HUES48 (cell line): ENCODE data around the gene DLD.
"Not testable (repeated sequence)": the region's sequence is repeated elsewhere in the genome, so short reads cannot be mapped to it uniquely, and the experiment has no call there.

Source experiments
- H3K27ac ChIP-seq: one replicate; pipeline ENCODE4 v1.7.0; 2013; ENCODE audit warnings: low read depth, low read length, inconsistent platforms
- H3K27me3 ChIP-seq: 2 replicates; pipeline ENCODE4 v1.6.1; 2013; ENCODE audit warnings: mild to moderate bottlenecking, low read length; ENCODE audit not compliant: control insufficient read depth, insufficient read depth
- H3K36me3 ChIP-seq: 2 replicates; pipeline ENCODE4 v1.6.1; 2013; ENCODE audit warnings: low read length; ENCODE audit not compliant: control insufficient read depth, insufficient read depth
- H3K4me1 ChIP-seq: 2 replicates; pipeline ENCODE4 v1.6.1; 2013; ENCODE audit warnings: mild to moderate bottlenecking, low read length; ENCODE audit not compliant: control insufficient read depth, insufficient read depth
- H3K4me3 ChIP-seq: 2 replicates; pipeline ENCODE4 v1.5.1; 2013; ENCODE audit warnings: mild to moderate bottlenecking, low read depth, low read length
- H3K9ac ChIP-seq: 2 replicates; pipeline ENCODE4 v1.6.1; 2013; ENCODE audit warnings: mild to moderate bottlenecking, low read depth, low read length, moderate library complexity
- H3K9me3 ChIP-seq: 2 replicates; pipeline ENCODE4 v1.6.1; 2013; ENCODE audit warnings: low read length; ENCODE audit not compliant: control insufficient read depth, insufficient read depth

DLD gene

GRCh38 chr7:107946881-107947280 is 55.9 kb downstream of the DLD start:
- H3K9me3 ChIP-seq = no peaks in the 10 kb centered on the region
- H3K4me3 ChIP-seq = no peak overlapping the region
- H3K27me3 ChIP-seq = no peaks in the 10 kb centered on the region
- H3K4me1 ChIP-seq = peaks cover 6% of the 10 kb centered on the region
- H3K36me3 ChIP-seq = peaks cover 84% of the 10 kb centered on the region
- H3K9ac ChIP-seq = no peak overlapping the region
- H3K27ac ChIP-seq = no peak overlapping the region

- Histone ChIP-seq H3K9me3 (no peaks in the 10 kb centered on the region), H3K4me3 (no peak overlapping the region), H3K27me3 (no peaks in the 10 kb centered on the region), H3K36me3 (peaks cover 81% of the 10 kb centered on the region), H3K27ac (no peak overlapping the region), H3K4me1 (peaks cover 21% of the 10 kb centered on the region), H3K9ac (no peak overlapping the region)
Observed at GRCh38 chr7:107948645-107949442, 57.9 kb downstream of the DLD start.

GRCh38 chr7:107949443-107949935 is 58.5 kb downstream of the DLD start:
- peaks cover 21% of the 10 kb centered on the region for H3K4me1 ChIP-seq
- H3K27ac ChIP-seq = no peak overlapping the region
- H3K27me3 ChIP-seq = no peaks in the 10 kb centered on the region
- H3K9ac ChIP-seq = no peak overlapping the region
- no peaks in the 10 kb centered on the region for H3K9me3 ChIP-seq
- peaks cover 77% of the 10 kb centered on the region for H3K36me3 ChIP-seq
- no peak overlapping the region for H3K4me3 ChIP-seq

- Histone ChIP-seq H3K36me3 (peaks cover 71% of the 10 kb centered on the region), H3K27ac (no peak overlapping the region), H3K9me3 (no peaks in the 10 kb centered on the region), H3K9ac (no peak overlapping the region), H3K4me1 (peaks cover 21% of the 10 kb centered on the region), H3K27me3 (no peaks in the 10 kb centered on the region), H3K4me3 (no peak overlapping the region)
Observed at GRCh38 chr7:107951172-107951787, 60.3 kb downstream of the DLD start.

- Histone ChIP-seq H3K4me1 (peaks cover 21% of the 10 kb centered on the region), H3K9ac (no peak overlapping the region), H3K27me3 (no peaks in the 10 kb centered on the region), H3K36me3 (peaks cover 71% of the 10 kb centered on the region), H3K9me3 (no peaks in the 10 kb centered on the region), H3K4me3 (no peak overlapping the region), H3K27ac (peak overlapping the region; percentile 63)
Observed at GRCh38 chr7:107951896-107952295, 60.9 kb downstream of the DLD start.

GRCh38 chr7:107953265-107953923 is 62.4 kb downstream of the DLD start:
- peak overlapping the region; percentile 66 for H3K27ac ChIP-seq
- peaks cover 21% of the 10 kb centered on the region for H3K4me1 ChIP-seq
- H3K36me3 ChIP-seq = peaks cover 80% of the 10 kb centered on the region

GRCh38 chr7:107953924-107954303 is 62.9 kb downstream of the DLD start:
- H3K27me3 ChIP-seq = no peaks in the 10 kb centered on the region
- H3K9me3 ChIP-seq = no peaks in the 10 kb centered on the region
- H3K4me3 ChIP-seq = no peak overlapping the region
- H3K9ac ChIP-seq = no peak overlapping the region
- no peak overlapping the region for H3K27ac ChIP-seq
- H3K36me3 ChIP-seq = peaks cover 80% of the 10 kb centered on the region
- H3K4me1 ChIP-seq = peaks cover 24% of the 10 kb centered on the region

More at GRCh38 chr7:107953265-107953923, 62.4 kb downstream of the DLD start:
- H3K27me3 ChIP-seq = no peaks in the 10 kb centered on the region
- H3K9ac ChIP-seq = no peak overlapping the region
- no peaks in the 10 kb centered on the region for H3K9me3 ChIP-seq
- H3K4me3 ChIP-seq = no peak overlapping the region

- H3K9me3 ChIP-seq = no peaks in the 10 kb centered on the region
- no peak overlapping the region for H3K27ac ChIP-seq
- H3K27me3 ChIP-seq = no peaks in the 10 kb centered on the region
- H3K36me3 ChIP-seq = peaks cover 82% of the 10 kb centered on the region
- no peak overlapping the region for H3K4me3 ChIP-seq
- no peak overlapping the region for H3K9ac ChIP-seq
- H3K4me1 ChIP-seq = peaks cover 39% of the 10 kb centered on the region
Observed at GRCh38 chr7:107955394-107955793, 64.4 kb downstream of the DLD start.

GRCh38 chr7:107956950-107957349 is 66.0 kb downstream of the DLD start:
- H3K4me1 ChIP-seq = peaks cover 34% of the 10 kb centered on the region
- H3K27me3 ChIP-seq, H3K9ac ChIP-seq, H3K9me3 ChIP-seq, H3K27ac ChIP-seq, H3K4me3 ChIP-seq: not testable (repeated sequence)
- peaks cover 83% of the 10 kb centered on the region for H3K36me3 ChIP-seq

- peaks cover 29% of the 10 kb centered on the region for H3K4me1 ChIP-seq
- no peak overlapping the region for H3K4me3 ChIP-seq
- H3K9ac ChIP-seq = no peak overlapping the region
- no peaks in the 10 kb centered on the region for H3K27me3 ChIP-seq
- no peaks in the 10 kb centered on the region for H3K9me3 ChIP-seq
- H3K36me3 ChIP-seq = peaks cover 81% of the 10 kb centered on the region
- no peak overlapping the region for H3K27ac ChIP-seq
Observed at GRCh38 chr7:107957436-107957835, 66.5 kb downstream of the DLD start.
